ENCODE results near the gene SPRED1.

DNA sequence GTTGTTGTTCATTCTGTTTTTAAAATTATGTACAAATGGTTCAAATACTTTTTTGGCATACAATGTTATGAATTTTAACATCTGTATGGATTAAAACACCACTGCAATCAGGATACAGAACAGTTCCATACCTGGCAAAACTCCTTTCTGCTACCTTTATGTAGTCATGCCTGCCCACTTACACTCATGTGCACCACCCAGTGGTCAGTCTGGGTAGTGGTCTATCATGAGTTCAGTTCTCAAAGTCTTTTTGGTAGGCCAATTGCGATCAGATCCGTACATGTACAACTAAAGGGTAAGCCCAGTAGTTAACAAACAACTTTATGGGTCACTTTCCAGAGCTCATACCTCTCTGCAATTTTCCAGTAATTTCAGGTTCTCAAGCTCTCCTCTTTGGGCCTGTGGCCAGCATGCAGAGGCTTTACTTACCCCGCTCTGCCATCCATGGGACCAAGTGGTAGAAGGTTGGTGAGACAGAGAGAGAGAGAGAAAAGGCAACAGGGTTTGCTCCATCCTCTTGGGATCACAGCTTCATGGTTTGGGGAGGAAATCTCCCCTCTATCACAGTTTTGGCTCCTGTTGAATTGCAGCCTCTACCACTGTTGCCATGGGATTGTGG, 137.4 kb downstream of the SPRED1 start:
- TF ChIP-seq, protein P1, sequence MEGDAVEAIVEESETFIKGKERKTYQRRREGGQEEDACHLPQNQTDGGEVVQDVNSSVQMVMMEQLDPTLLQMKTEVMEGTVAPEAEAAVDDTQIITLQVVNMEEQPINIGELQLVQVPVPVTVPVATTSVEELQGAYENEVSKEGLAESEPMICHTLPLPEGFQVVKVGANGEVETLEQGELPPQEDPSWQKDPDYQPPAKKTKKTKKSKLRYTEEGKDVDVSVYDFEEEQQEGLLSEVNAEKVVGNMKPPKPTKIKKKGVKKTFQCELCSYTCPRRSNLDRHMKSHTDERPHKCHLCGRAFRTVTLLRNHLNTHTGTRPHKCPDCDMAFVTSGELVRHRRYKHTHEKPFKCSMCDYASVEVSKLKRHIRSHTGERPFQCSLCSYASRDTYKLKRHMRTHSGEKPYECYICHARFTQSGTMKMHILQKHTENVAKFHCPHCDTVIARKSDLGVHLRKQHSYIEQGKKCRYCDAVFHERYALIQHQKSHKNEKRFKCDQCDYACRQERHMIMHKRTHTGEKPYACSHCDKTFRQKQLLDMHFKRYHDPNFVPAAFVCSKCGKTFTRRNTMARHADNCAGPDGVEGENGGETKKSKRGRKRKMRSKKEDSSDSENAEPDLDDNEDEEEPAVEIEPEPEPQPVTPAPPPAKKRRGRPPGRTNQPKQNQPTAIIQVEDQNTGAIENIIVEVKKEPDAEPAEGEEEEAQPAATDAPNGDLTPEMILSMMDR (conservative IDR thresholded peaks at IDR 0.05), result peak; percentile 91
- TF ChIP-seq ZFX (IDR thresholded peaks at IDR 0.05), result no peak

Measured in C4-2B (cell line).